SK-N-SH (cell line): ENCODE data around the gene CLDN9. TPM values are rescaled to one million over a fixed set of nuclear protein-coding genes. Genes with fewer than 3 reads are reported as not detected.

Experiments used
- CTCF ChIA-PET: fragments of 300-600, 350-600 bp; formaldehyde crosslinking; extraction: SDS; loops from one replicate; lab custom pipeline; 2021; lab: Yijun Ruan, JAX
- POLR2A ChIA-PET: fragments of 350-600 bp; sonication (Branson Sonifier 250); formaldehyde crosslinking; extraction: SDS; loops from one replicate; lab custom pipeline; 2020; ENCODE audit warnings: antibody characterized with exemption, inconsistent platforms; lab: Yijun Ruan, JAX
- DNase-seq: peaks from one replicate; pipeline ENCODE4 v3.0.0; 2012
- H2AFZ ChIP-seq: fragments of 200-600 bp; sonication (generic); 2 replicates; pipeline ENCODE4 v1.8.1; 2016; ENCODE audit warnings: antibody characterized with exemption, mild to moderate bottlenecking, low read depth
- H3F3A ChIP-seq: fragments of 200-600 bp; sonication (generic); replicated peaks from 2 replicates; pipeline ENCODE3; 2016; ENCODE audit warnings: antibody characterized with exemption, mild to moderate bottlenecking; ENCODE audit not compliant: insufficient read depth
- H3K27ac ChIP-seq, 2 experiments: fragments of 200-500 bp in 1 of 2; fragments of 200-600 bp in 1 of 2; sonication (Bioruptor generic) in 1 of 2; sonication (generic), shearing (Covaris generic) in 1 of 2; 2 replicates each; pipeline versions ENCODE4 v1.5.1 to v1.6.1; 2014 to 2016; ENCODE audit warnings: low read depth in 2 of 2, inconsistent platforms in 1 of 2, low read length in 1 of 2, mild to moderate bottlenecking in 1 of 2, mixed read lengths in 1 of 2
- H3K27me3 ChIP-seq: fragments of 200-600 bp; sonication (generic), shearing (Covaris generic); 2 replicates; pipeline ENCODE4 v1.6.1; 2016; ENCODE audit warnings: mixed run types; ENCODE audit not compliant: insufficient read depth
- H3K36me3 ChIP-seq, 2 experiments: fragments of 200-500 bp in 1 of 2; fragments of 200-600 bp in 1 of 2; sonication (Bioruptor generic) in 1 of 2; sonication (generic) in 1 of 2; replicated peaks in 1 of 2; 2 replicates each; pipeline versions ENCODE3 to v1.5.1; 2014 to 2016; ENCODE audit warnings: low read length in 1 of 2, mild to moderate bottlenecking in 1 of 2; ENCODE audit not compliant: insufficient read depth in 2 of 2, control insufficient read depth in 1 of 2
- H3K4me1 ChIP-seq, 2 experiments: fragments of 200-500 bp in 1 of 2; fragments of 200-600 bp in 1 of 2; sonication (Bioruptor generic) in 1 of 2; sonication (generic), shearing (Covaris generic) in 1 of 2; 2 replicates each; pipeline versions ENCODE4 v1.5.1 to v1.6.1; 2014 to 2016; ENCODE audit warnings: low read depth in 1 of 2, low read length in 1 of 2, mixed run types in 1 of 2; ENCODE audit not compliant: insufficient read depth in 2 of 2, control insufficient read depth in 1 of 2
- H3K4me2 ChIP-seq: fragments of 200-600 bp; sonication (generic), shearing (Covaris generic); 2 replicates; pipeline ENCODE4 v1.6.1; 2017; ENCODE audit warnings: mixed run types
- H3K4me3 ChIP-seq, 2 experiments: fragments of 200-500 bp in 1 of 2; fragments of 200-600 bp in 1 of 2; sonication (Bioruptor generic) in 1 of 2; sonication (generic), shearing (Covaris generic) in 1 of 2; 2 replicates each; pipeline versions ENCODE4 v1.5.1 to v1.8.1; 2014 to 2016; ENCODE audit warnings: low read depth in 2 of 2, inconsistent platforms in 1 of 2, low read length in 1 of 2, mild to moderate bottlenecking in 1 of 2, mixed read lengths in 1 of 2, moderate library complexity in 1 of 2
- H3K79me2 ChIP-seq: fragments of 200-600 bp; sonication (generic); 2 replicates; pipeline ENCODE4 v1.8.1; 2017; ENCODE audit warnings: mild to moderate bottlenecking; ENCODE audit not compliant: insufficient read depth
- H3K9ac ChIP-seq: fragments of 200-600 bp; sonication (generic); 2 replicates; pipeline ENCODE4 v1.6.1; 2017; ENCODE audit warnings: mixed run types
- H3K9me2 ChIP-seq: fragments of 200-600 bp; sonication (generic); 2 replicates; pipeline ENCODE4 v1.6.1; 2017; ENCODE audit warnings: mixed run types
- H3K9me3 ChIP-seq: fragments of 200-600 bp; sonication (generic); 2 replicates; pipeline ENCODE4 v1.6.1; 2017; ENCODE audit warnings: mixed run types, mild to moderate bottlenecking, moderate library complexity
- H4K20me1 ChIP-seq: fragments of 200-600 bp; sonication (generic); 2 replicates; pipeline ENCODE4 v1.6.1; 2017; ENCODE audit warnings: mild to moderate bottlenecking, mixed run types; ENCODE audit not compliant: insufficient read depth
- CHD2 ChIP-seq: fragments of 150-350 bp; IDR thresholded peaks from 2 replicates; pipeline ENCODE4 v1.6.1; 2018; ENCODE audit warnings: low read length; ENCODE audit not compliant: partially characterized antibody
- ELF1 ChIP-seq: IDR thresholded peaks from 2 replicates; pipeline ENCODE4 v1.4.0; 2012
- EP300 ChIP-seq, 2 experiments: IDR thresholded peaks; 2 replicates each; pipeline versions ENCODE4 v1.4.0 to v1.6.1; 2012; ENCODE audit warnings: borderline replicate concordance in 1 of 2, low read depth in 1 of 2, low read length in 1 of 2
- FOSL2 ChIP-seq: IDR thresholded peaks from 2 replicates; pipeline ENCODE4 v1.4.0; 2012; ENCODE audit warnings: low read depth, mild to moderate bottlenecking, moderate library complexity, borderline replicate concordance
- JUND ChIP-seq: IDR thresholded peaks from 2 replicates; pipeline ENCODE4 v1.4.0; 2012
- MEF2A ChIP-seq: IDR thresholded peaks from 2 replicates; pipeline ENCODE4 v1.4.0; 2012; ENCODE audit warnings: low read depth, borderline replicate concordance
- RAD21 ChIP-seq: IDR thresholded peaks from 2 replicates; pipeline ENCODE4 v1.6.1; 2012; ENCODE audit warnings: mild to moderate bottlenecking, low read length
- RXRA ChIP-seq: IDR thresholded peaks from 2 replicates; pipeline ENCODE4 v1.4.0; 2012; ENCODE audit warnings: low read depth, mild to moderate bottlenecking, borderline replicate concordance
- SIN3A ChIP-seq: IDR thresholded peaks from 2 replicates; pipeline ENCODE4 v1.6.1; 2012; ENCODE audit warnings: low read depth, mild to moderate bottlenecking, low read length, moderate library complexity, borderline replicate concordance
- TCF12 ChIP-seq: IDR thresholded peaks from 2 replicates; pipeline ENCODE4 v1.4.0; 2012
- TEAD4 ChIP-seq: IDR thresholded peaks from 2 replicates; pipeline ENCODE4 v1.4.0; 2012; ENCODE audit warnings: mild to moderate bottlenecking, borderline replicate concordance; ENCODE audit not compliant: insufficient read depth
- WGBS: methylation state at CpG from one replicate; pipeline ENCODE4 v1.1.6; 2017; ENCODE audit warnings: low lambda C conversion rate; 5-methylcytosine and 5-hydroxymethylcytosine counted together
- polyA plus RNA-seq, 3 experiments: library from polyadenylated mRNA; depleted of rRNA; stranded (reverse); fragments of >200 nt; gene quantifications; 2 replicates each; pipeline ENCODE4 v1.2.3, GENCODE V29; 2012
- TF ChIP-seq, protein P1 (sequence below): IDR thresholded peaks from 2 replicates; pipeline ENCODE4 v1.6.1; 2012; ENCODE audit warnings: mild to moderate bottlenecking, low read depth, low read length, moderate library complexity
- TF ChIP-seq, protein P2 (sequence below): IDR thresholded peaks from 2 replicates; pipeline ENCODE4; 2012
- TF ChIP-seq, protein P3 (sequence below): IDR thresholded peaks from 2 replicates; pipeline ENCODE4 v1.4.0; 2012; ENCODE audit warnings: low read depth, borderline replicate concordance
- TF ChIP-seq, protein P4 (sequence below): fragments of 150-350 bp; IDR thresholded peaks from 2 replicates; pipeline ENCODE4 v1.6.1; 2016; ENCODE audit warnings: mild to moderate bottlenecking, low read depth, low read length
- TF ChIP-seq, protein P5 (sequence below): IDR thresholded peaks from 2 replicates; pipeline ENCODE4 v1.4.0; 2012; ENCODE audit warnings: low read depth

Gene CLDN9
- polyA plus RNA-seq, 1 of the 3 experiments (the other 2 are of a cell fraction), result 0.08 TPM

DNA sequence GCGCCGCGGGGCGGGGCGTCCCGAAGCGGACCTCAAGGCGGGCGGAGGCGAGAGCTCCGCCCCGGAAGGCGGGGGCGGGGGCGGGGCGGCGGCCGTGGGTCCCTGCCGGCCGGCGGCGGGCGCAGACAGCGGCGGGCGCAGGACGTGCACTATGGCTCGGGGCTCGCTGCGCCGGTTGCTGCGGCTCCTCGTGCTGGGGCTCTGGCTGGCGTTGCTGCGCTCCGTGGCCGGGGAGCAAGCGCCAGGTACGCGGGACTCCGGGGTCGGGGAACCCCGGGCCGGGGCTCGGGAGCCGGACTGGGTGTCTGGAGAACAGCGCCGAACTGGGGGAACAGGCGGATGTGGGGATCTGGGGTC is 7.5 kb downstream of the CLDN9 start, which contains the start of gene TNFRSF12A (continued):
- TF ChIP-seq, protein P1, sequence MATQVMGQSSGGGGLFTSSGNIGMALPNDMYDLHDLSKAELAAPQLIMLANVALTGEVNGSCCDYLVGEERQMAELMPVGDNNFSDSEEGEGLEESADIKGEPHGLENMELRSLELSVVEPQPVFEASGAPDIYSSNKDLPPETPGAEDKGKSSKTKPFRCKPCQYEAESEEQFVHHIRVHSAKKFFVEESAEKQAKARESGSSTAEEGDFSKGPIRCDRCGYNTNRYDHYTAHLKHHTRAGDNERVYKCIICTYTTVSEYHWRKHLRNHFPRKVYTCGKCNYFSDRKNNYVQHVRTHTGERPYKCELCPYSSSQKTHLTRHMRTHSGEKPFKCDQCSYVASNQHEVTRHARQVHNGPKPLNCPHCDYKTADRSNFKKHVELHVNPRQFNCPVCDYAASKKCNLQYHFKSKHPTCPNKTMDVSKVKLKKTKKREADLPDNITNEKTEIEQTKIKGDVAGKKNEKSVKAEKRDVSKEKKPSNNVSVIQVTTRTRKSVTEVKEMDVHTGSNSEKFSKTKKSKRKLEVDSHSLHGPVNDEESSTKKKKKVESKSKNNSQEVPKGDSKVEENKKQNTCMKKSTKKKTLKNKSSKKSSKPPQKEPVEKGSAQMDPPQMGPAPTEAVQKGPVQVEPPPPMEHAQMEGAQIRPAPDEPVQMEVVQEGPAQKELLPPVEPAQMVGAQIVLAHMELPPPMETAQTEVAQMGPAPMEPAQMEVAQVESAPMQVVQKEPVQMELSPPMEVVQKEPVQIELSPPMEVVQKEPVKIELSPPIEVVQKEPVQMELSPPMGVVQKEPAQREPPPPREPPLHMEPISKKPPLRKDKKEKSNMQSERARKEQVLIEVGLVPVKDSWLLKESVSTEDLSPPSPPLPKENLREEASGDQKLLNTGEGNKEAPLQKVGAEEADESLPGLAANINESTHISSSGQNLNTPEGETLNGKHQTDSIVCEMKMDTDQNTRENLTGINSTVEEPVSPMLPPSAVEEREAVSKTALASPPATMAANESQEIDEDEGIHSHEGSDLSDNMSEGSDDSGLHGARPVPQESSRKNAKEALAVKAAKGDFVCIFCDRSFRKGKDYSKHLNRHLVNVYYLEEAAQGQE, result peak; percentile 60; the same call in 1 of the 2 replicates
- TF ChIP-seq CHD2 (no peak), RAD21 (no peak), MEF2A (no peak), FOSL2 (no peak), ELF1 (no peak; the same call in 1 of the 2 replicates)
- TF ChIP-seq, protein P2, sequence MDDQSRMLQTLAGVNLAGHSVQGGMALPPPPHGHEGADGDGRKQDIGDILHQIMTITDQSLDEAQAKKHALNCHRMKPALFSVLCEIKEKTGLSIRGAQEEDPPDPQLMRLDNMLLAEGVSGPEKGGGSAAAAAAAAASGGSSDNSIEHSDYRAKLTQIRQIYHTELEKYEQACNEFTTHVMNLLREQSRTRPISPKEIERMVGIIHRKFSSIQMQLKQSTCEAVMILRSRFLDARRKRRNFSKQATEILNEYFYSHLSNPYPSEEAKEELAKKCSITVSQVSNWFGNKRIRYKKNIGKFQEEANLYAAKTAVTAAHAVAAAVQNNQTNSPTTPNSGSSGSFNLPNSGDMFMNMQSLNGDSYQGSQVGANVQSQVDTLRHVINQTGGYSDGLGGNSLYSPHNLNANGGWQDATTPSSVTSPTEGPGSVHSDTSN, result no peak
- TF ChIP-seq, protein P3, sequence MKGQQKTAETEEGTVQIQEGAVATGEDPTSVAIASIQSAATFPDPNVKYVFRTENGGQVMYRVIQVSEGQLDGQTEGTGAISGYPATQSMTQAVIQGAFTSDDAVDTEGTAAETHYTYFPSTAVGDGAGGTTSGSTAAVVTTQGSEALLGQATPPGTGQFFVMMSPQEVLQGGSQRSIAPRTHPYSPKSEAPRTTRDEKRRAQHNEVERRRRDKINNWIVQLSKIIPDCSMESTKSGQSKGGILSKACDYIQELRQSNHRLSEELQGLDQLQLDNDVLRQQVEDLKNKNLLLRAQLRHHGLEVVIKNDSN, result no peak

DNA sequence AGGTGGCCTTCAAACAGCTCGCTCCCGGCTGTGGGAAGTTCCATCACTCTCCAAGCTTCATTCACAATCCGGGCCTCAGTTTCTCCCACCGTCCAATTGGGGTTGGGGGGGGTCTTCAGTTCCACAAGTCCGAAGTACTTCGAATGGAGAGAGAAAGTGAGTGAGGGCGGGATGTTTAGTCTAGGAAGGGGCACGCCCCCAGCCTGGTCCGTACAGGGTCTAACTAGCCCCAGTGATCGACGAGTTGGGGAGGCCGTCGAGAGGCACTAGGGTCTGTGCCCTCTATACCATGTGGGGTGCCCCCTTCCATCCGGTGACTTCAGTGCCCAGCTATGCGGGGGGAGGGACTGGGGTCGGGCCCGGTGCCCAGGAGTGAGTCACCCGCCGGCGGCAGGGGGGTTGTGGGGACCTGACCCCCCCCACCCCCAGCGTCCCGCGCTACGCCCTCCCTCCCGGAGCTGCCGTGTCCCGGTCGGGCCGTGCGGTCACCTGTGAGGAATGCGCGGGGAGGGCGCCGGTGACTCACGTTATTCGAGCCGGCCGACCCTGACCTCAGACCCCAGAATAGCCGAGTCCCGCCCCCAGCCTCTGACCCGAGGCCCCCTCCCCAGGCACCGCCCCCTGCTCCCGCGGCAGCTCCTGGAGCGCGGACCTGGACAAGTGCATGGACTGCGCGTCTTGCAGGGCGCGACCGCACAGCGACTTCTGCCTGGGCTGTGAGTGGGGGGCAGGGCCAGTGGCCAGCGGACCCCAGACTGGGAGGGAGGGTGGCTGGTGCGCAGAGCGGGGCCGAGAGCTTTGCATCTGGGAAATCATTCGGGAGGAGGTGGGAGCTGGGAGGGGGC is 8.1 kb downstream of the CLDN9 start:
- Histone ChIP-seq H3K4me1 (peaks cover 8 to 33% of the 10 kb centered on the region in 2 experiments; a peak in 3 of 4 replicates), H3K9ac (peak overlapping the region; percentile 100), H3K4me3 (peak overlapping the region; percentile 80 to 88), H3K79me2 (peaks cover 11% of the 10 kb centered on the region; the same call in 1 of the 2 replicates), H3K4me2 (peak overlapping the region; percentile 99), H3F3A (peaks cover 42% of the 10 kb centered on the region), H3K9me2 (no peaks in the 10 kb centered on the region), H3K9me3 (no peaks in the 10 kb centered on the region), H3K27me3 (no peaks in the 10 kb centered on the region), H2AFZ (no peak overlapping the region), H3K27ac (peak overlapping the region; percentile 87 to 99), H4K20me1 (peaks cover 8% of the 10 kb centered on the region), H3K36me3 (peaks cover 6 to 16% of the 10 kb centered on the region in 2 experiments)
- 2% methylated on average over 17 of the region's 57 CpGs for WGBS
- peak; percentile 72 for DNase-seq
- CTCF ChIA-PET, result interaction anchor here (0.9 to 8.5 kb wide), 9 partner anchors 9 to 153 kb away, joined by 3 to 111 read pairs (median 3); partner anchors contain the start of gene CLDN9
- POLR2A ChIA-PET, result interaction anchor here (1.3 to 1.4 kb wide), 2 partner anchors 11 to 17 kb away, joined by 4 to 8 read pairs; no protein-coding TSS in a partner anchor
- TF ChIP-seq, protein P1, result peak; percentile 69
- TF ChIP-seq TEAD4 (peak; percentile 98), EP300 (IDR thresholded peaks at IDR 0.05; ENCODE audit: borderline replicate concordance in 1 of 2, low read depth in 1 of 2, low read length in 1 of 2) (peak in 1 of 2 experiments; percentile 94; a peak in 2 of 4 replicates), SIN3A (peak; percentile 27; the same call in 1 of the 2 replicates), TCF12 (peak; percentile 80), JUND (peak; percentile 99), CHD2 (peak; percentile 11), RXRA (peak; percentile 98)
- TF ChIP-seq, protein P4, sequence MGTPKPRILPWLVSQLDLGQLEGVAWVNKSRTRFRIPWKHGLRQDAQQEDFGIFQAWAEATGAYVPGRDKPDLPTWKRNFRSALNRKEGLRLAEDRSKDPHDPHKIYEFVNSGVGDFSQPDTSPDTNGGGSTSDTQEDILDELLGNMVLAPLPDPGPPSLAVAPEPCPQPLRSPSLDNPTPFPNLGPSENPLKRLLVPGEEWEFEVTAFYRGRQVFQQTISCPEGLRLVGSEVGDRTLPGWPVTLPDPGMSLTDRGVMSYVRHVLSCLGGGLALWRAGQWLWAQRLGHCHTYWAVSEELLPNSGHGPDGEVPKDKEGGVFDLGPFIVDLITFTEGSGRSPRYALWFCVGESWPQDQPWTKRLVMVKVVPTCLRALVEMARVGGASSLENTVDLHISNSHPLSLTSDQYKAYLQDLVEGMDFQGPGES, result no peak
- TF ChIP-seq, protein P5, sequence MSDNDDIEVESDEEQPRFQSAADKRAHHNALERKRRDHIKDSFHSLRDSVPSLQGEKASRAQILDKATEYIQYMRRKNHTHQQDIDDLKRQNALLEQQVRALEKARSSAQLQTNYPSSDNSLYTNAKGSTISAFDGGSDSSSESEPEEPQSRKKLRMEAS, result peak; percentile 96
- TF ChIP-seq, protein P2, result peak; percentile 77
